Left ventricle myocardium inferior (tissue), 1 donor: Measurements from ENCODE around the gene DNAH11. TPM values are rescaled to one million over a fixed set of nuclear protein-coding genes. Genes with fewer than 3 reads are reported as not detected.

Experiments
- DNase-seq: peaks from one replicate; pipeline ENCODE4 v3.0.0-alpha.2; 2020
- H3K27ac ChIP-seq: fragments of 200-600 bp; replicated peaks from 2 replicates; pipeline ENCODE4 v1.8.0; 2021
- H3K27me3 ChIP-seq: fragments of 200-600 bp; 2 replicates; pipeline ENCODE4 v1.8.0; 2021; ENCODE audit warnings: low read depth
- H3K36me3 ChIP-seq: fragments of 200-600 bp; 2 replicates; pipeline ENCODE4 v1.8.0; 2021
- H3K4me1 ChIP-seq: fragments of 200-600 bp; 2 replicates; pipeline ENCODE4 v1.8.0; 2021
- H3K4me3 ChIP-seq: fragments of 200-600 bp; 2 replicates; pipeline ENCODE4 v1.8.0; 2021; ENCODE audit warnings: mild to moderate bottlenecking, moderate library complexity
- H3K9me3 ChIP-seq: fragments of 200-600 bp; replicated peaks from 2 replicates; pipeline ENCODE4 v1.8.0; 2021
- intact Hi-C: fragments of 100-400 bp; cut with micrococcal nuclease; formaldehyde crosslinking; loops from one replicate; pipeline ENCODE4 v1.11.0; 2022
- total RNA-seq: library from RNA; stranded (reverse); fragmentation: NEBNext Ultra II Directional; extraction: Animal tissue kit (Norgen Biotek cat#: 25700); gene quantifications from one replicate; pipeline ENCODE4 v1.2.1, GENCODE V29; 2021
- TF ChIP-seq, protein P1 (sequence below): fragments of 200-600 bp; IDR thresholded peaks from 2 replicates; pipeline ENCODE4 v1.8.0; 2021; ENCODE audit warnings: antibody characterized with exemption, mild to moderate bottlenecking, borderline replicate concordance
- donor health status: DM: no; HTN: yes; CAD: no; lungs with severe emphysema.

DNAH11 gene
- total RNA-seq, 1 donor from 2014 or later: 0.74 TPM

DNA sequence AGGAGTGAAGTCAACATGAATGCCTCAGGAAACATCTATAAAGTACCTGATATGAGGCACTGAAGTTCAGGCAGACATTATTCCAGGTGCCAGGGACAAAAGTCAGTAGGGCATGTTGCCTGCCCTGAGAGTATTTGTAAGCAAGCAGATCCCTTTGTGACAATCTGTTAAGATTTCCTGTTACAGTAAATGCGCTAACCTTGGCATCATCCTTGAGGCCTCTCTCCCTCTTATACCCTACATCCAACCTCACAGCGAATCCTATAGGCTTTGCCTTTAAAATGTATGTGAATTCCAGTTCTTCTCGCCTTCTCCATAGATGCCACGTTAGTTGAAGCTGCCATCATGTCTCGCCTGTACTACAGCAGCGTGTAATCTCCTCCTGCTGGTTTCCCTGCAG, 165.3 kb downstream of the DNAH11 start:
- H3K9me3 ChIP-seq: no peaks in the 10 kb centered on the region
- no peaks in the 10 kb centered on the region for H3K36me3 ChIP-seq
- TF ChIP-seq, protein P1, sequence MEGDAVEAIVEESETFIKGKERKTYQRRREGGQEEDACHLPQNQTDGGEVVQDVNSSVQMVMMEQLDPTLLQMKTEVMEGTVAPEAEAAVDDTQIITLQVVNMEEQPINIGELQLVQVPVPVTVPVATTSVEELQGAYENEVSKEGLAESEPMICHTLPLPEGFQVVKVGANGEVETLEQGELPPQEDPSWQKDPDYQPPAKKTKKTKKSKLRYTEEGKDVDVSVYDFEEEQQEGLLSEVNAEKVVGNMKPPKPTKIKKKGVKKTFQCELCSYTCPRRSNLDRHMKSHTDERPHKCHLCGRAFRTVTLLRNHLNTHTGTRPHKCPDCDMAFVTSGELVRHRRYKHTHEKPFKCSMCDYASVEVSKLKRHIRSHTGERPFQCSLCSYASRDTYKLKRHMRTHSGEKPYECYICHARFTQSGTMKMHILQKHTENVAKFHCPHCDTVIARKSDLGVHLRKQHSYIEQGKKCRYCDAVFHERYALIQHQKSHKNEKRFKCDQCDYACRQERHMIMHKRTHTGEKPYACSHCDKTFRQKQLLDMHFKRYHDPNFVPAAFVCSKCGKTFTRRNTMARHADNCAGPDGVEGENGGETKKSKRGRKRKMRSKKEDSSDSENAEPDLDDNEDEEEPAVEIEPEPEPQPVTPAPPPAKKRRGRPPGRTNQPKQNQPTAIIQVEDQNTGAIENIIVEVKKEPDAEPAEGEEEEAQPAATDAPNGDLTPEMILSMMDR: no peak
- no peak overlapping the region for H3K4me3 ChIP-seq
- no peak for DNase-seq
- H3K27ac ChIP-seq: no peak overlapping the region
- intact Hi-C loops: no loop called here
- H3K27me3 ChIP-seq: no peaks in the 10 kb centered on the region
- H3K4me1 ChIP-seq: no peaks in the 10 kb centered on the region

DNA sequence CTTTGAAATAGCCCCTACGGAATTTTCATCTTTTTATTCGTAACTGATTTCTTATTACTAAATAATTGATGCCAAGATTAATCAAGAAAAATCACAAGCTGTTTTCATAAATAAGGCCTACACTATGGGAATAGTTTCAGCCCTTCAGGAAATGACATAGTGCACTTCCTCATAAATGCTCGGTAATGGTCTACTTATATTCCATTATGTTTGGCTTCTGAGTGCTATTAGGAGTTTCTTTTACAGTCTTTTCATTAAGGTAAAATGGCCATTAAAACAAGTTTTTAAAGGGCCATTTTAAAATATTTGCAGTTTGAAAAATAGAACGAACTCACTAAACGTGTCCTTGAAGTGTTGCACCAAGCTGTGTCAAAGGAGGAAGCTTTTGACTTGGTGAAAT, 174.5 kb downstream of the DNAH11 start:
- H3K9me3 ChIP-seq: no peaks in the 10 kb centered on the region
- no peaks in the 10 kb centered on the region for H3K27me3 ChIP-seq
- H3K36me3 ChIP-seq: no peaks in the 10 kb centered on the region
- DNase-seq: no peak
- TF ChIP-seq, protein P1: no peak
- no peak overlapping the region for H3K27ac ChIP-seq
- intact Hi-C loops: no loop called here
- H3K4me3 ChIP-seq: no peak overlapping the region
- no peaks in the 10 kb centered on the region for H3K4me1 ChIP-seq

DNA sequence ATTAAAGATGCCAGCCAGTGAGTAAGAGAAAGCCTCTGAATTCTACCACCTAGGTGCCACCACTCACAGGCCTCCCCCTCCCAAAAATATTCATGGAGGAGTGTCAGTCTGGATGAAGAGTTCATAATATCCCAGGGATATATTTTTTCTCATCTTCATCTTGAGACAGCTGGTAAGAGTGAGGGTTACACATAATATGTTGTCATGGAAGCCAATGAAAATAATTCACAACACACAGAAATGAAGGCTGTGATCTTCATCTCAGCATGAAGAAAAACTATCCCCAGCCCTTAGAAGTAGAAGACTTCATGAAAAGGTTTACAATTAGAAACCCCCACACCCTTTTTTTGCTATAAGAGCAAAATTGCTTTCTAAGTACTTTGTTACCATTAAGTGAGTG, 175.6 kb downstream of the DNAH11 start:
- no peak overlapping the region for H3K27ac ChIP-seq
- H3K9me3 ChIP-seq: no peaks in the 10 kb centered on the region
- no peak for DNase-seq
- TF ChIP-seq, protein P1: no peak
- intact Hi-C loops: no loop called here
- H3K36me3 ChIP-seq: no peaks in the 10 kb centered on the region
- no peaks in the 10 kb centered on the region for H3K4me1 ChIP-seq
- H3K27me3 ChIP-seq: no peaks in the 10 kb centered on the region
- no peak overlapping the region for H3K4me3 ChIP-seq

DNA sequence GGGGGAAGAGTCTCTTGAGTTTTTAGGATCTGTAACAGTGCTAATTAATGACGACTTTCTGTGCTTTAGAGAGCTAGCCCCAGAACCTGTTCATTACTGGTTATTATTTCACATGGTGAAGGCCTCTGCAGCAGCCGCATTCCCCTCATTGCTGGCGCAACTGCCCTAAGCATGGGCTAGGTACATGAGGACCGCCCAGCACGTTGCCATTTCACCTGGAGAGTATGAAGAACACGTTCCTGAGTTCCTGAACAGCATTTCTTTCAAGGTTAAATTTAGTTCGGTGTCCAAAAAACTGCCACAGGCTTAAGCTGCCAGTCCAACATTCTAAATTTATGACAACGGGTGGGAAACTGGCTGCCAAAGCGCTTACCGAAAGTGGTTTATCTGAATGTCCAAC, 177.0 kb downstream of the DNAH11 start:
- TF ChIP-seq, protein P1: no peak
- Histone ChIP-seq H3K4me3 (no peak overlapping the region), H3K9me3 (no peaks in the 10 kb centered on the region), H3K27ac (no peak overlapping the region), H3K27me3 (no peaks in the 10 kb centered on the region), H3K36me3 (no peaks in the 10 kb centered on the region), H3K4me1 (no peaks in the 10 kb centered on the region)
- DNase-seq: no peak
- intact Hi-C loops: no loop called here

DNA sequence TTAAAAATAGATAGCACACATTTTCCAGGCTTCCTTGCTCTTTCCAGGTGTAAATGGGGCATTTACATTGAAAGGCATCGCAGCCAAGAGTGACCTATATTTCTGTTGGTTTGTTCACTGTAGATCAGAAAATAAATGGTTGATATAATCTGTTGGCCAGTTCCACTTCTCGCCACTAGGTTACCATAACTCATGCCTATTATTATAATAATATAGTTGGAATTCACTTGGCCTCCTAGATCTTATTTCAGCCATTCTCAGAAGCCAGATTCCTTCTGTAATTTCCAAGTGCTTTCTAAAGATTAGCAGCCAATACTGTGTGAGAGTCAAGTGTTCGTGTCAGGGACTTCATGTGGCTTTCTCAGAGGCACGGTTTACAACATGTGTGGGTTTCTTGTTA, 179.5 kb downstream of the DNAH11 start:
- no peaks in the 10 kb centered on the region for H3K4me1 ChIP-seq
- H3K4me3 ChIP-seq: no peak overlapping the region
- no peaks in the 10 kb centered on the region for H3K36me3 ChIP-seq
- H3K27ac ChIP-seq: no peak overlapping the region
- no peak for DNase-seq
- no peaks in the 10 kb centered on the region for H3K27me3 ChIP-seq
- TF ChIP-seq, protein P1: peak; percentile 14
- no peaks in the 10 kb centered on the region for H3K9me3 ChIP-seq
- intact Hi-C loops: no loop called here

DNA sequence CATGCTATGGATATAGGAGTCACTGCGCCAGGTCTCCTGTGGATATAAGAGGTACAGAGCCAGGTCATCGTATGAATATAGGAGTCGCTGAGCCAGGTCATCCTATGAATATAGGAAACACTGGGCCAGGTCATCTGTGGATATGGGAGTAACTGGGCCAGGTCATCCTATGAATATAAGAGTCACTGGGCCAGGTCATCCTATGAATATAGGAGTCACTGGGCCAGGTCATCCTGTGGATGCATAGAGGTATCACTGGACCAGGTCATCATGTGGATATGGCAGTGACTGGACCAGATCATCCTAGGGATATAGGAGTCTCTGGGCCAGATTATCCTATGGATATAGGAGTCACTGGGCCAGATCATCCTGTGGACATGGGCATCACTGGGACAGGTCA, 181.7 kb downstream of the DNAH11 start:
- no peaks in the 10 kb centered on the region for H3K9me3 ChIP-seq
- intact Hi-C loops: no loop called here
- no peaks in the 10 kb centered on the region for H3K36me3 ChIP-seq
- no peak overlapping the region for H3K27ac ChIP-seq
- H3K4me3 ChIP-seq: no peak overlapping the region
- DNase-seq: no peak
- no peaks in the 10 kb centered on the region for H3K27me3 ChIP-seq
- no peaks in the 10 kb centered on the region for H3K4me1 ChIP-seq
- TF ChIP-seq, protein P1: no peak
